Left kidney (tissue), 2 donors: ENCODE measurements around the gene FRG2C. TPM values are rescaled to one million over a fixed set of nuclear protein-coding genes. Genes with fewer than 3 reads are reported as not detected.
"Not testable (repeated sequence)": the region's sequence is repeated elsewhere in the genome, so short reads cannot be mapped to it uniquely, and the experiment has no call there.

Source experiments
- DNase-seq: peaks from one replicate; pipeline ENCODE4 v3.0.0-alpha.2; 2013
- polyA plus RNA-seq: library from polyadenylated mRNA; unstranded; fragments of 120-200 nt; gene quantifications from one replicate; pipeline ENCODE4 v1.2.1, GENCODE V29; 2013; ENCODE audit not compliant: insufficient read length

The FRG2C gene
- polyA plus RNA-seq, 1 donor = not detected

DNA sequence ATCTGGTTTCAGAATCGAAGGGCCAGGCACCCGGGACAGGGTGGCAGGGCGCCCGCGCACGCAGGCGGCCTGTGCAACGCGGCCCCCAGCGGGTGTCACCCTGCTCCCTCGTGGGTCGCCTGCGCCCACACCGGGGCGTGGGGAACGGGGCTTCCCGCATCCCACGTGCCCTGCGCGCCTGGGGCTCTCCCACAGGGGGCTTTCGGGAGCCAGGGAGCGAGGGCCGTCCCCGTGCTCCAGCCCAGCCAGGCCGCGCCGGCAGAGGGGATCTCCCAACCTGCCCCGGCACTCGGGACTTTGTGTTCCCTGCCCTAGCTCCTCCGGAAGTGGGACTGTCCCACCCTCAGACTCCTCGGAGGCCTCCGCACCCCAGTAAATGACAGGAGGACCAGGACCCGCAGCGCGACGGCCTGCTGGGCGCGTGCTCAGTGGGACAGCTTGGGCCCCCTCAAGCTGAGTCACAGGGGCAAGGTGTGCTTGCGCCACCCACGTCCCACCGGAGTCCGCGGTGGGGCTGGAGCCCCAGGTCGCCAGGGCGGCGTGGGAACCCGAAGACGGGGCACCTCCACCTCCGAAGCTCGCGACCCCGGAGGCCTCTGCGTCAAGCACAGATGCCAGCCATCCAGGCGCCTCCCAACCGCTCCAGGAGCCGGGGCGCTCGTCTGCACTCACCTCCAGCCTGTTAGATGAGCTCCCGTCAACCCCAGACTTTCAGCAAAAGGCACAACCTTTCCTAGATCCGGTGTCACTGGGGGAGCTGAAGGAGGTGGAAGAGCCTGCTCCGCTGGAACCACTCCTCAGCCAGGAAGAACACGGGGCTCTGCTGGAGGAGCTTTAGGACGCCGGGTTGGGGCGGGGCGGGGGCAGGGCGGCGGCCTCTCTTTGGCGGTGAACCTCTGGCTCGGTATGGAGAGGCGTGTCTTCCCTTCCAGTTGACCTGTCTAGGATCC lies 5.5 kb downstream of the FRG2C start:
- not testable (repeated sequence) for DNase-seq

DNA sequence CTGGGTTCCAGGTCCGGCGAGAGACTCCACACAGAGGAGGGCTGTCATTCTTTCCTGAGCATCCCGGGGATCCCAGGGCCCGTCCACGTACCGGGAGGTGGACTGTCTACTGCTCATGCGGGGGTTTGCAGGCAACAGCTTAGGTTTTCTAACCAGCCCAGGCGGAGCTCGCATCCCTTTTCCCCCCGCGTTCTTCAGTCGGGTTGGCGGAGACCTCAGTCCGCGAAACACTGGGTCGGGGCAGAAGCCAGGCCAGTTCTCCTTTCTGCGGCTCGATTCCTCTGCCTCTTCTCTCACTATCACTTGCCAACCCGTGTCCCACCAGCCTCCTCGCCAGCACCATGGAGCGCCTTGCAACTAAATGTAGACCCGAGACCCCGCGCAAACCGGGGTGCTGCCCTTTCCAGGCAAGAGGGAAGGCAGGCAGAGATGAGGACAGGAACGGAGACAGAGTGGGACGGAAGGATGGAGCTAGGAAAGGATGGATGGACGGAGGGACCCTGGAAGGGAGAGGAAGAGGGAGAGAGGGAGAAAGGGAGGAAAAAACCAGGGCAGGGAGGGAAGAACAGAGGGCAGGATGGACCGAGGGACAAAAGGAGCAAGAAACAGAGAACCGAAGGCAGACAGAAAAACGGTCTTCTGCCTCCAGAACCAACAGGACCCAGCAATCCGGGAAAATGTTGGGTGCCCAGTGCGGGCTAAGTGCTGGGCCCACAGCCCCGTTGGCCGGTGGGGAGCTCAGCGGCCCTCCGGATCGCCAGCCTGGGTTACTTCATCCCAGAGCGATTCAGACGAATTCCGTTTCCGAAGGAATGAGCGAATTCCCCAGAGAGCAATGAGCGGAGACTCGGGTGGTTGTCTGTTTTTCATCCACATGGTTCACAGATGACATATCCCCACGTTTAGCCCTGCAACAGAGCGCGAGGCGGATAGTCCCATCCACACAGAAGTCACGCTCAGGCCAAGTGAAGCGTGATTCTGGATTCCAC lies 6.5 kb downstream of the FRG2C start:
- not testable (repeated sequence) for DNase-seq

DNA sequence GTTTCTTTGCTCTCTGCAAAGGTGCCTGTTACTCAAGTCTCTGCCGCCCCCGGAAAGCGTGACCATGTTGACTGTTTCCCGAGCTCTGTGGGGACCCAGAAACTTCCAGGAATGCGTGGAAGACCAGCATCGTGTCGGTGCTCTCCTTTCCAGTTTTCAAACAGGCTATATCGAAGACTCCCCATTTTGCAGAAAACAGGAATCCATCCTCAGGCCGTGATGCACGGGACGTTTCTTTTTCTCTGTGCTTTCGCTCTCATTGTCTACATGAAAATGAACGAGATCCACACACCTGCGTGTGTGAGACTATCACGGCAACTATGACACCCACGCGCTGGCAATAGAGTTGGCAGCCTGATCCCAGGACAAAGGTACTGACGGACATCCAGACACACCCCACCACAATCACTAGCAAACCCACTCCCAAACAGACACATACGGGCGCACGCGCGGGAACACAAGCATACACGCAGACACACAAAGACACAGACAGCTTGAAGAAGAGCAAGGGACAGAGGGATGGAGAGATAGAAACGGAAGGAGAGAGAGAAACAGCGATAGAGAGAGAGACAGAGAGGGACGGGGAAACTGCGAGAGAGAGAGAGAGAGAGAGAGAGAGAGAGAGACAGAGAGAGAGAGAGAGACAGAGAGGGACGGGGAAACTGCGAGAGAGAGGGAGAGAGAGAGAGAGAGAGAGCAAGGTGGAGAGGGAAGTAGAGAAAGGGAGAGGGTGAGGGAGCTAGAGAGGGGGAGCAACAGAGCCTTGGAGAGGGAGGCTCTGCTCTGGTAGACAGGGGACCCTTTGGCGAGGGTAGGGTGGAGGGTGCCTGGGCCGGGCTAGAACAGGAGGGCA lies 7.4 kb downstream of the FRG2C start:
- not testable (repeated sequence) for DNase-seq

DNA sequence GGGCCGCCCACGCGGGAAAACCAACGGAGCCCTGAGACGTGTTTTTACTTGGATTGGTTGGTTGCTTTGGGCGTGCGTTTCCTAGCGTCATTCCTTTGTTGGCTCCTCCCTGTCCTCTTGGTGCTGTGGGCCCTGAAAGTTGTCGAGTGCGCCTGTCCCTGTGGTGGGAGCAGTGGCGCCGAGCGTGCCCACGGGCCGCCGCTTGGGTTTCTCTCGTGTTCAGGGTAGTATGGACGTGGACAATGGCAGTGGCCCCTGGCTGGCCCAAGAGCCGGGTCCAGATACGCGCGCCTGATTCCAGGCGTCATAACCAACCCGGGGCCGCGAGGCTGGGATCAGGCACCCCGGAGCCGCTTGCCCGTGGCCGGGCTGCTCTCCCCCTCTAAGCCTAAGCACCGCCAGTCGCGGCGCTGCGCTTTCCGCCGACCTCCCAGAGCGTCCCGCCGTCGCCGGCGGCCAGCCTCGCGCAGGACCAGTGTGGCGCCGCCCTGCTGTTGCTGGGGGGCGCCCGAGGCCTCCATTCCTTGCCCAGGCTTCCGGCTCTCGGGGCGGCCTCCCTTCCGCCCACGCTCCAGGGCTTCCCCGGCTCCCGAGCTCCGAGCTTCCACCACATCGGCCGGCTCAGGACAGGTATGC lies 8.1 kb downstream of the FRG2C start:
- DNase-seq = not testable (repeated sequence)

DNA sequence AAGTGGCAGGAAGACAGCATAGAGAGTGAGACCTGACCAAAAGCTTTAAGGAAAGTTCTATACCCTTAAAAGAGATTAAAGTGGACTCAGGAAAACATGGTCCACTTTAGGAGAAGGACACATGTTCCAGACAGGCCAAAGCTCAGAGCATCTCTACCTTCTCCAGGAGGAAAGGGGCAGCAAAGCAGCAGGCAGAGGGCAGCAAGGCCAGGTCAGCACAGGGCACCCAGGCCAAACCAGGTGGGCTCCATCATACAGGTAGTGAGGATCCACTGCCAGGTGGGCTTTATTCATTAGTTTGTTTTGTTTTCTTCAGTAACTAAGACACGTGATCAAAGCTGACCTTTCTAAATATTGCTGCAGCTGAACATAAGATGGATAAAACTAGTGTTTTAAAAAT lies 19.8 kb downstream of the FRG2C start:
- DNase-seq = not testable (repeated sequence)

DNA sequence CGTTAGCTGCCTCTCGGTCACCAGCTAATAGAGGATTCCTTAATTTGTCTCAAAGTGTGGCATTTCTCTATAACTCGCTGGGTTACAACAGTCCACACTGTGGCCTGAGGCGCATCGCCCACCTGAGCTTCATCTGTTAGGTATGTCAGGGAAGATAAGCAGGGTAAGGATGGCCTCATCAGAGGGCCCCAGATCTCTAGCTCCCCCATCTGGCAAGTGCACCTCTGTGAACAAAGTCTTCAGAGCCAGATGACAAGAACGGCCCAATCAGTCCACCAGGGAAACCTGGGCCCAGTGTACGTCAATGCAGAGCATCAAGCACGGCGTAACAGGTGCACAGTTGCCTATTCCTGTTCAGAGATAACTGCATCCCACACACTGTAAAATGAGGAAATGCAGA lies 23.2 kb downstream of the FRG2C start:
- no peak for DNase-seq

DNA sequence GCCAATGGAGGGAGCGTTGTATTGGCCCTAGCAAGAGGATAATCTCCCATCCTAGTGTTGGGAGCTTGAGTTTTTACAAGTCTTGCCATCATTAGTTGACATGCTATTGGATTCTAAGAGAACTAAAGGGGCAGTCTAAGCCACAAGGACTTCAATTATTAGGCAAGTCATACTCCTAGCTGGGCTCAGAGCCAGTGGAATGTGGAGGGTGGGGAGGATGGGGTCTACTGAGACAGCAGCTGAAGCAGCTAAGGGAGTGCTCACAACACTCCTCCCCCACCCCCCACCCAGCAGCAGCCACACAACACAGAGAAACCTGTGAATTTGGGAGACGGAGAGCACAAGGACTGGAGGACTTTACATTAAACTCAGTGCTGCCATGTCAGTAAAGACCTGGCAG lies 27.9 kb downstream of the FRG2C start:
- no peak for DNase-seq

Other genes starting within 250 kb of the FRG2C start
- 27.5 TPM for gene ZNF717, start 121.2 kb downstream of the FRG2C start, polyA plus RNA-seq